ENCODE results near the gene TSPAN19.

GRCh38 chr12:85016413-85016812 lies 19.7 kb downstream of the TSPAN19 start:
- no peak for TF ChIP-seq CTCF (IDR thresholded peaks at IDR 0.05; ENCODE audit: low read depth, low read length)
- no peak for TF ChIP-seq POLR2A (IDR thresholded peaks at IDR 0.05; ENCODE audit: extremely low read depth, insufficient read length)
- no peak for TF ChIP-seq MAX (IDR thresholded peaks at IDR 0.05; ENCODE audit: low read depth, low read length)
